Cardiac muscle cell (in vitro differentiated cells and primary cell): ENCODE results near the gene BAHCC1. TPM values are rescaled to one million over a fixed set of nuclear protein-coding genes. Genes with fewer than 3 reads are reported as not detected.
A peak's percentile ranks its signal among the peaks of the same experiment; 100 is the strongest.

Experiments used
- DNase-seq, 2 donors: peaks; one replicate each; pipeline versions ENCODE4 v3.0.0 to v3.0.0-alpha.2; 2010 to 2017; ENCODE audit warnings: low read depth in 1 of 2, low spot score in 1 of 2
- H3K27ac ChIP-seq: fragments of 200-600 bp; sonication (generic); 2 replicates; pipeline ENCODE4 v1.5.1; 2016
- H3K27me3 ChIP-seq: fragments of 200-600 bp; sonication (generic); 2 replicates; pipeline ENCODE4 v1.6.0; 2016; ENCODE audit warnings: control low read depth
- H3K36me3 ChIP-seq: fragments of 200-600 bp; sonication (generic); 2 replicates; pipeline ENCODE4 v1.5.1; 2016; ENCODE audit warnings: control low read depth
- H3K4me1 ChIP-seq: fragments of 200-600 bp; sonication (generic); 2 replicates; pipeline ENCODE4 v1.8.1; 2017; ENCODE audit warnings: low read depth, mild to moderate bottlenecking, mixed run types
- H3K4me3 ChIP-seq: fragments of 200-600 bp; sonication (generic); 2 replicates; pipeline ENCODE4 v1.5.1; 2016; ENCODE audit warnings: mild to moderate bottlenecking
- H3K9me3 ChIP-seq: fragments of 200-600 bp; sonication (generic); 2 replicates; pipeline ENCODE4 v1.5.1; 2017; ENCODE audit warnings: low read depth, mild to moderate bottlenecking, control low read depth
- polyA plus RNA-seq: library from polyadenylated mRNA; unstranded; fragments of >200 nt; fragmentation: Nextera tagmentation; extraction: Ambion mirVana; gene quantifications from 2 replicates; pipeline ENCODE4 v1.2.1, GENCODE V29; 2016
- total RNA-seq: library from RNA; depleted of rRNA; stranded (reverse); fragments of >200 nt; gene quantifications from 2 replicates; pipeline ENCODE4 v1.2.3, GENCODE V29; 2016
- TF ChIP-seq, protein P1 (sequence below): IDR thresholded peaks from 2 replicates; pipeline ENCODE4 v1.5.1; 2012; ENCODE audit warnings: low read depth, mild to moderate bottlenecking, low read length

Gene BAHCC1
- total and polyA plus RNA-seq, 2 experiments from 2014 or later, result 20.3 to 47.3 TPM

DNA sequence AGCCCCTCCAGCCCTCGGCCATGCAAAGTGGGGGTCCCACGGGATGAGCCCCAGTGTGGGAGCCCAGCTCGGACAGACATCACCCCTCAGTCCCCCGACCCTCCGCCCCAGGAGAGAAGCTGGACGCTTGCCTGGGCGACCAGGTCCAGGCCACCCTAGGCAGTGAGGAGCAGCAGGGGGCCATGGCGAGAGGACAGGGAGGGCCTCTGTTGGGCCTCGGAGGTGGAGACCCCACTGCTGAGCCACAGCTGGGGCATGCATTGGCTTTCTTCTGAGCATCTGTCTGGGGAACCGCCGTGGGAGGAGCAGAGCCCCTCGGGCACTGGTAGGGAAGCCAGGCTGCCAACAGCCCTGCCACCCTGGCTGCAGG lies 104.3 kb downstream of the BAHCC1 start:
- H3K9me3 ChIP-seq, result no peaks in the 10 kb centered on the region
- H3K27me3 ChIP-seq, result no peaks in the 10 kb centered on the region
- H3K4me3 ChIP-seq, result no peak overlapping the region
- H3K27ac ChIP-seq, result no peak overlapping the region
- TF ChIP-seq, protein P1, sequence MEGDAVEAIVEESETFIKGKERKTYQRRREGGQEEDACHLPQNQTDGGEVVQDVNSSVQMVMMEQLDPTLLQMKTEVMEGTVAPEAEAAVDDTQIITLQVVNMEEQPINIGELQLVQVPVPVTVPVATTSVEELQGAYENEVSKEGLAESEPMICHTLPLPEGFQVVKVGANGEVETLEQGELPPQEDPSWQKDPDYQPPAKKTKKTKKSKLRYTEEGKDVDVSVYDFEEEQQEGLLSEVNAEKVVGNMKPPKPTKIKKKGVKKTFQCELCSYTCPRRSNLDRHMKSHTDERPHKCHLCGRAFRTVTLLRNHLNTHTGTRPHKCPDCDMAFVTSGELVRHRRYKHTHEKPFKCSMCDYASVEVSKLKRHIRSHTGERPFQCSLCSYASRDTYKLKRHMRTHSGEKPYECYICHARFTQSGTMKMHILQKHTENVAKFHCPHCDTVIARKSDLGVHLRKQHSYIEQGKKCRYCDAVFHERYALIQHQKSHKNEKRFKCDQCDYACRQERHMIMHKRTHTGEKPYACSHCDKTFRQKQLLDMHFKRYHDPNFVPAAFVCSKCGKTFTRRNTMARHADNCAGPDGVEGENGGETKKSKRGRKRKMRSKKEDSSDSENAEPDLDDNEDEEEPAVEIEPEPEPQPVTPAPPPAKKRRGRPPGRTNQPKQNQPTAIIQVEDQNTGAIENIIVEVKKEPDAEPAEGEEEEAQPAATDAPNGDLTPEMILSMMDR, result no peak
- DNase-seq, result no peak
- H3K4me1 ChIP-seq, result no peaks in the 10 kb centered on the region
- H3K36me3 ChIP-seq, result no peaks in the 10 kb centered on the region

DNA sequence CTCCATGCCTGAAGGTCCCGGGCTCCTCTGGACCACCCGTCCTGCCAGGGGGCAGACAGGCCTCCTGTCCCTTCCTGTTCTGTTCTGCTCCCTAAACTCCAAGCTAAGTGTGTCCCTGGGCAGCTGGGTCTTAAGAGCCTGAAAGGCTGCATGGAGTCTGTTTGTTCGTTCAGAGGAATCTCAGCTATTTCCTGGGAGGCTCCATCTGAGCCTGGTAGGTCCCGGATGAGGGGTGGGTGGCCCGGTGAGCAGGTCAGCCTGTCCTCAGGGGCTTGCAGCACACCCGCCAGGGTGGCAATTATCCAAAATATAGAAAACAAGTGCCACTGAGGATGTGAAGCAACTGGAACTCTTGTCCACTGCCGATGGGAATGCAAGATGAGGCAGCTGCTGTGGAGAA lies 104.8 kb downstream of the BAHCC1 start:
- Histone ChIP-seq H3K4me1 (no peaks in the 10 kb centered on the region), H3K4me3 (no peak overlapping the region), H3K27me3 (no peaks in the 10 kb centered on the region), H3K36me3 (no peaks in the 10 kb centered on the region), H3K9me3 (no peaks in the 10 kb centered on the region), H3K27ac (peak overlapping the region; percentile 39)
- DNase-seq, result peak in 1 of 2 donors; percentile 60
- TF ChIP-seq, protein P1, result no peak

DNA sequence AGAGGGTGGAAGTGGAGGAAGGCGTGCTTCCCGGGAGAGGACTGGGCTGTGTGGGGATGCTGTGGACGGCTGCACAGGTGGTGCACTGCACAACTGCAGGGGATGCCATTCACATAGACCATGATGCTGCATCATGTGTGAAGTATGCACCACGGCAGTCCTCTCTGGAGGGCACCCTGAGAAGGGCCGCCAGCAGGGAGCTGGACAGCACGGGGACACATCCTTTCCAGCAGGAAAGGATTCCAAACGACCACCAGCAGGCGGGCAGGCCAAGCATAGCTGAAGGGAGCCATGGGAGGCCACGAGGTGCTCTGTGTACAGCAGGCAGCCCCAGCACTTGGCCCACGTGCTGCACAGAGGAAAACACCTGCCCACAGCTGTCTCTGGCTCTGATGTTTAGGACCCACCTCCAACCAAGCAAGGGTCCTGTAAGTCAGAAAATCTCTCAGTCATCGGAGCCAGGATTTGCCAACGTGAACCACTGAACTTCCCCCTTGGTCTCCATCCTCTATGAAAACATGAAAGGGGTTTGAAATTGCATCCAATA lies 107.3 kb downstream of the BAHCC1 start:
- TF ChIP-seq, protein P1, result no peak

DNA sequence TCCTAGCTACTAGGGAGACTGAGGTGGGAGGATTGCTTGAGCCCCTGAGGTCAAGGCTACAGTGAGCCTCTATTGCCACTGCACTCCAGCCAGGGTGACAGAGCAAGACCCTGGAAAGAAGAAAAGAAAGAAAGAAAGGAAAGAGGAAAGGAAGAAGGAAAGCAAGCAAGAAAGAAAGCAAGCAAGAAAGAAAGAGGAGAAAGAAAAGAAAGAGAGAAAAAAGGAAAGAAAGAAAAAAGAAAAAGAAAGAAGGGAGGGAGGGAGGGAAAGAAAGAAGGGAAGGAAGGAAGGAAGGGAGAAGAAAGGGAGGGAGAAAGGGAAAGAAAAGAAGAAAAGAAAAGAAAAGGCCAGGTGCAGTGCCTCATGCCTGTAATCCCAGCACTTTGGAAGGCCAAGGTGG lies 108.4 kb downstream of the BAHCC1 start:
- no peaks in the 10 kb centered on the region for H3K27me3 ChIP-seq
- H3K9me3 ChIP-seq, result no peaks in the 10 kb centered on the region
- no peaks in the 10 kb centered on the region for H3K4me1 ChIP-seq
- no peak overlapping the region for H3K27ac ChIP-seq
- TF ChIP-seq, protein P1, result no peak
- no peak for DNase-seq
- no peaks in the 10 kb centered on the region for H3K36me3 ChIP-seq
- H3K4me3 ChIP-seq, result no peak overlapping the region

More for the DNA sequence above, 107.3 kb downstream of the BAHCC1 start:
- Histone ChIP-seq H3K27ac (no peak overlapping the region), H3K36me3 (no peaks in the 10 kb centered on the region), H3K9me3 (no peaks in the 10 kb centered on the region), H3K4me3 (no peak overlapping the region), H3K27me3 (no peaks in the 10 kb centered on the region), H3K4me1 (no peaks in the 10 kb centered on the region)
- DNase-seq, result no peak

DNA sequence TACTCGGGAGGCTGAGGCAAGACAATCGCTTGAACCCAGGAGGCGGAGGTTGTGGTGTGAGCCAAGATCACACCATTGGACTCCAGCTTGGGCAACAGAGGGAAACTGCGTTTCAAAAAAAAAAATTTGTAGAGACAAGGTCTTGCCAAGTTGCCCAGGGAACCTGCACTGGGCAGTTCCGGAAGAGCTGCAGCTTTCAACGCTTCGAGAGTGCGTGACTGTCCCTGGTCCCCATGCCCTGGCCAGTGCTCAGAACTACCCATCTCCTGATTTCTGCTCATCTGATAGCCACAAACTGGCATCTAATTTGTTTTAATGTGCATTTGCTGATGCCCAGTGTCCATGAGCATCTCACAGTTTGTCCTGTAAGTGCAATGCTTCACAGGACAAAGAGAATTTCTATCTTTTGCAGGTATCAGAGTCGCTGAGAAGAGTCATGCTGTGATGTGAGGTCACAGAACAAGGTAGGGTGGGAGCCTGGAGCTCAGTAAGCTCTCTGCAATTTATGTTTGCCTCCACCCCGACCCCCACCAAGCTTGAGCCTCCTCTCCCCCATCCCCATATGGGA lies 113.5 kb downstream of the BAHCC1 start:
- no peaks in the 10 kb centered on the region for H3K27me3 ChIP-seq
- no peaks in the 10 kb centered on the region for H3K9me3 ChIP-seq
- peak overlapping the region; percentile 100 for H3K4me3 ChIP-seq
- H3K27ac ChIP-seq, result peak overlapping the region; percentile 100
- H3K4me1 ChIP-seq, result peaks cover 9% of the 10 kb centered on the region
- peak; percentile 66 to 77 for DNase-seq
- H3K36me3 ChIP-seq, result peaks cover 35% of the 10 kb centered on the region
- TF ChIP-seq, protein P1, result no peak
